Breast epithelium (tissue), 3 donors: Measurements from ENCODE around the gene TNPO1.

Experiments
- CTCF ChIP-seq, 3 donors: fragments of 450-650 bp; IDR thresholded peaks; one replicate each; pipeline ENCODE4 v1.5.1; 2016 to 2017; ENCODE audit warnings: antibody characterized with exemption in 3 of 3, mild to moderate bottlenecking in 3 of 3, moderate library complexity in 3 of 3
- POLR2AphosphoS5 ChIP-seq, 3 donors: sonication (generic); formaldehyde crosslinking; IDR thresholded peaks; one replicate each; pipeline ENCODE4 v1.6.1; 2017; ENCODE audit warnings: antibody characterized with exemption in 3 of 3

GRCh38 chr5:72917371-72917776, 100.9 kb downstream of the TNPO1 start:
- no peak for TF ChIP-seq CTCF (IDR thresholded peaks at IDR 0.05)
- no peak for TF ChIP-seq POLR2AphosphoS5 (IDR thresholded peaks at IDR 0.05)
